T follicular helper cell (primary cell): Measurements from ENCODE around the gene CRTC3.
"Not testable (repeated sequence)": the region's sequence is repeated elsewhere in the genome, so short reads cannot be mapped to it uniquely, and the experiment has no call there.

Experiments
- DNase-seq: peaks from one replicate; pipeline ENCODE4 v3.0.0-alpha.2; 2020; ENCODE audit warnings: low read depth

Gene CRTC3

GRCh38 chr15:90677807-90678790 lies 148.4 kb downstream of the CRTC3 start:
- DNase-seq = no peak

- DNase-seq = no peak
These were observed 150.2 kb downstream of the CRTC3 start for GRCh38 chr15:90679959-90680358.

- no peak for DNase-seq
These were observed 150.7 kb downstream of the CRTC3 start for GRCh38 chr15:90680371-90680935.

- DNase-seq = no peak
These were observed 151.3 kb downstream of the CRTC3 start for GRCh38 chr15:90681056-90681455.

- DNase-seq = no peak
These were observed 151.8 kb downstream of the CRTC3 start for GRCh38 chr15:90681480-90681879.

GRCh38 chr15:90683371-90683770 lies 153.6 kb downstream of the CRTC3 start:
- DNase-seq = no peak

GRCh38 chr15:90683876-90684275 lies 154.2 kb downstream of the CRTC3 start:
- no peak for DNase-seq

GRCh38 chr15:90684281-90684680 lies 154.6 kb downstream of the CRTC3 start:
- DNase-seq = no peak

- DNase-seq = no peak
These were observed 156.1 kb downstream of the CRTC3 start for GRCh38 chr15:90685591-90686434.

- no peak for DNase-seq
These were observed 156.9 kb downstream of the CRTC3 start for GRCh38 chr15:90686435-90687218.

GRCh38 chr15:90689326-90689961 lies 159.7 kb downstream of the CRTC3 start:
- not testable (repeated sequence) for DNase-seq

- DNase-seq = no peak
These were observed 160.9 kb downstream of the CRTC3 start for GRCh38 chr15:90690585-90690984.

- no peak for DNase-seq
These were observed 161.6 kb downstream of the CRTC3 start for GRCh38 chr15:90691369-90691768.

- DNase-seq = no peak
These were observed 162.5 kb downstream of the CRTC3 start for GRCh38 chr15:90691982-90692773.
